ENCODE results near the gene UTP18. TPM values are rescaled to one million over a fixed set of nuclear protein-coding genes. Genes with fewer than 3 reads are reported as not detected.
"Not testable (repeated sequence)": the region's sequence is repeated elsewhere in the genome, so short reads cannot be mapped to it uniquely, and the experiment has no call there.

The UTP18 gene
- total and polyA plus RNA-seq, 7 donors = 17.4 to 27.9 (median 20.4) TPM

DNA sequence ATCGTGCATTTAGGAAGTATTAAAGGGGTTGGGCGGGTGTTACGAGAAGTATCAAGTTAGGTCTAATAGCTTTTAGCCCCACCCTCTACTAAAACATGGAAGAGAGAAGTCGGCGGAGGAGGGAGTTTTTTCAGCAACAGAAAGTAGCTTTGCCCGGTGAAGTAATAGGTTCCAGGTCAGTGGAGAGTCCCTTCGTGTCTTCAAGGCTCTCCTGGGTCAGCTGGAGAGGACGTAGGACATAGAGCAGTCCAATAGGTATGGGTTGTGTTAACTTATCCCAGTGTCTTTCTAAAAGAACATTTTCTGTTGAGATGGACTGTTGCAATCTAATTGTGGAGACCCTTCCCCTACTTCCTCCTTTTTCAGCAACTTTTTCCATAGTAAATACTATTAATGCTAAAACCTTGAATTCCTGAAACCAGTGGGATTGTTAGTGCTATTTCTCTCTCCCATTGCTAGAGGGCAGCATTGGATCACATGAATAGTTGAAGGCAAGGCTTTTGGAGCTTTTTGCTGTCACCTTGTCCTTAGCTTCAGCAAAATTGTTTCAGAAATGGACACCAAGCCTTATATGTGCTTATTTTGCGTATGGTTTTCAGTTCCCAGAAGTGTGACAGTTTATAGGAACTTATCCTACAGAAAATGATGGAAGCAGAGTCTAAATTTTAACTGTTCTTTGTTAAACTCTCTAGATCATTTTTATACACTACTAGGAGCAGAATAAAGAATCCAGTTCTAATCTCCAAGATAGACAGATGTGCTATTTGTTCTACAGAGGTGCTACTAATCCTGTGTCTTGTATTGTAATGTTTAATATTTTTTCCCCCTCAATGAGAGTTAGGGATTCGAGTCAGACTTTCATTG is 38.4 kb downstream of the UTP18 start:
- Histone ChIP-seq H3K4me3 (no peak overlapping the region), H3K27ac (no peak overlapping the region), H3K4me1 (no peaks in the 10 kb centered on the region), H3K36me3 (peaks cover 0 to 26% (median 0%) of the 10 kb centered on the region in 4 donors), H3K9me3 (no peaks in the 10 kb centered on the region), H3K27me3 (no peaks in the 10 kb centered on the region)
- intact Hi-C loops (cut with DNase I) = no loop called here
- no peak for TF ChIP-seq POLR2AphosphoS5 (IDR thresholded peaks at IDR 0.05)
- TF ChIP-seq POLR2A (IDR thresholded peaks at IDR 0.05) = no peak
- TF ChIP-seq, protein P1, sequence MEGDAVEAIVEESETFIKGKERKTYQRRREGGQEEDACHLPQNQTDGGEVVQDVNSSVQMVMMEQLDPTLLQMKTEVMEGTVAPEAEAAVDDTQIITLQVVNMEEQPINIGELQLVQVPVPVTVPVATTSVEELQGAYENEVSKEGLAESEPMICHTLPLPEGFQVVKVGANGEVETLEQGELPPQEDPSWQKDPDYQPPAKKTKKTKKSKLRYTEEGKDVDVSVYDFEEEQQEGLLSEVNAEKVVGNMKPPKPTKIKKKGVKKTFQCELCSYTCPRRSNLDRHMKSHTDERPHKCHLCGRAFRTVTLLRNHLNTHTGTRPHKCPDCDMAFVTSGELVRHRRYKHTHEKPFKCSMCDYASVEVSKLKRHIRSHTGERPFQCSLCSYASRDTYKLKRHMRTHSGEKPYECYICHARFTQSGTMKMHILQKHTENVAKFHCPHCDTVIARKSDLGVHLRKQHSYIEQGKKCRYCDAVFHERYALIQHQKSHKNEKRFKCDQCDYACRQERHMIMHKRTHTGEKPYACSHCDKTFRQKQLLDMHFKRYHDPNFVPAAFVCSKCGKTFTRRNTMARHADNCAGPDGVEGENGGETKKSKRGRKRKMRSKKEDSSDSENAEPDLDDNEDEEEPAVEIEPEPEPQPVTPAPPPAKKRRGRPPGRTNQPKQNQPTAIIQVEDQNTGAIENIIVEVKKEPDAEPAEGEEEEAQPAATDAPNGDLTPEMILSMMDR (IDR thresholded peaks at IDR 0.05) = peak in 3 of 4 experiments; percentile 23 to 39 (median 25)
- no peak for TF ChIP-seq EP300 (IDR thresholded peaks at IDR 0.05)
- no peak for DNase-seq
- 52 to 76% methylated on average over 10 of the region's 10 CpGs for WGBS, 2 donors

DNA sequence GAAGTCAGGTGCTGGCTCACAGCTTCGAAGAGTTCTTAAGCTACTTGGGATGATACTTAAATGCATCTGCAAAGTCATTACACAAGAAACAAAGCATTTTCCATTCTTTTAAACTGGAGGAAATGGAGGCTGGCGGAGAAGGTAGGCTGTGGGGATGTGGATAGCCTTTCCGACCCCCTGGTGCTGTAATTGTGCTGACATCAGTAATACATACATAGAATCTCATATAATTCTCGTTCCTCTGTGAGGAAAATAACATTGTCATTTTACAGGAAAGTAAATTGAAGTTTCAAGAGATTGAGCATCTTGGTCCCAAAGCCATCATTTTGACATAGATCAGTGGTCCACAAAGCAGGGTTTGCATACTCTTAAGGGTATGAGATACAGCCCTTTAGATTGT is 39.5 kb downstream of the UTP18 start:
- TF ChIP-seq EP300 (IDR thresholded peaks at IDR 0.05) = no peak
- WGBS, 2 donors = 92 to 94% methylated on average over 4 of the region's 4 CpGs
- Histone ChIP-seq H3K36me3 (peaks cover 0 to 19% (median 0%) of the 10 kb centered on the region in 4 donors), H3K27ac (no peak overlapping the region), H3K27me3 (no peaks in the 10 kb centered on the region), H3K4me3 (no peak overlapping the region), H3K4me1 (no peaks in the 10 kb centered on the region), H3K9me3 (no peaks in the 10 kb centered on the region)
- intact Hi-C loops (cut with DNase I) = no loop called here
- no peak for DNase-seq

DNA sequence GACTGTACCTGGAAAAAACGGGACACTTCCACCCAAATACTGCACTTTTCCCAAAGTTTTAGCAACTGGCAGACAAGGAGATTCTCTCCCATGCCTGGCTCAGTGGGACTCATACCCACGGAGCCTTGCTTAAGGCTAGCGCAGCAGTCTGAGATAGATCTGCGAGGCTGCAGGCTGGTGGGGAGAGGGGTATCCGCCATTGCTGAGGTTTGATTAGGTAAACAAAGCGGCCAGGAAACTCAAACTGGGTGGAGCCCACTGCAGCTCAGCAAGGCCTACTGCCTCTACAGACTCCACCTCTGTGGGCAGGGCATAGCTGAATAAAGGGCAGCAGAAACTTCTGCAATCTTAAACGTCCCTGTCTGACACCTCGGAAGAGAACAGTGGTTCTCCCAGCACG is 44.8 kb downstream of the UTP18 start:
- no peaks in the 10 kb centered on the region for H3K9me3 ChIP-seq
- H3K36me3 ChIP-seq = no peaks in the 10 kb centered on the region
- intact Hi-C loops (cut with DNase I) = no loop called here
- H3K4me1 ChIP-seq = no peaks in the 10 kb centered on the region
- WGBS, 2 donors = 94% methylated on average over 9 of the region's 9 CpGs
- no peak for DNase-seq
- no peak overlapping the region for H3K27ac ChIP-seq
- no peak overlapping the region for H3K4me3 ChIP-seq
- no peaks in the 10 kb centered on the region for H3K27me3 ChIP-seq
- TF ChIP-seq POLR2AphosphoS5 (IDR thresholded peaks at IDR 0.05) (no peak), EP300 (IDR thresholded peaks at IDR 0.05) (no peak), POLR2A (IDR thresholded peaks at IDR 0.05) (no peak)
- TF ChIP-seq, protein P1 (IDR thresholded peaks at IDR 0.05) = no peak

DNA sequence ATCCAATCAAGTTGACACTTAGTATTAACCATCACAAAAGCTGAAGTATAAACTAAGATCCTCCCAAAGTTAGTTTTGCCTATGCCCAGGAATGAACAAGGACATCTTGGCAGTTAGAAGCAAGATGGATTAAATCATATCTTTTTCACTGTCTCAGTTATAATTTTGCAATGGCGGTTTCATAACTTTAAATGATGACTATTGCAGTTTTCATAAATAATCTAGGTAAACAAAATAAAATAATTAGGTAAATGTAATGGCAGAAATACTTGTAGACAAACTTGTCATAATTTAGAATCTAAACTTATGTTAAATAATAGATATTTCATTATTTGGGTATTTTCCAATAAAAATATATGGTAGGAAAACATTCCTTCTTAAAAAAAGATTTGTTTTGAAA is 51.7 kb downstream of the UTP18 start:
- H3K27ac ChIP-seq; H3K27me3 ChIP-seq; intact Hi-C loops (cut with DNase I); DNase-seq; H3K9me3 ChIP-seq; H3K4me1 ChIP-seq; H3K4me3 ChIP-seq; H3K36me3 ChIP-seq: not testable (repeated sequence)
- WGBS, 2 donors = 68 to 89% methylated on average over 1 of the region's 1 CpG

DNA sequence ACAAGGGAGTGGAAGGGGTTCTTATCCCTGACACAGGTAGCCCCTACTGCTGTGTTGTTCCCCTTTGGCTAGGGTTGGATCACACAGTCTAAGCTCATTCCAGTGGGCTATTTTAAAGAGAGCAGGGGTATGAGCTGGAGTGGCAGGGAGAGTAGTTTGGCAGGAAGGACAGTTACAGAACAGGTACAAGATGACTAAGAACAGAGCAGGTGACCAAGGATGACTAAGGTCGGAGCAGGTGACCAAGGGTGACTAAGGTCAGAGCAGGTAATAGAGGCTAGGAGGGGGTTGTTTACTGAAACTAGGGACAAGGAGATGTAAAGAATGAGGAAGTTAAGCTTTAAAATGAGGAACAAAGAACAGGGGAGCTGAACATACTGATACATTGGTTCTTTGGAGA is 58.8 kb downstream of the UTP18 start:
- H3K9me3 ChIP-seq = peaks cover 0 to 5% (median 2%) of the 10 kb centered on the region in 4 donors
- no peaks in the 10 kb centered on the region for H3K4me1 ChIP-seq
- DNase-seq = no peak
- TF ChIP-seq POLR2A (IDR thresholded peaks at IDR 0.05) (no peak), POLR2AphosphoS5 (IDR thresholded peaks at IDR 0.05) (no peak), EP300 (IDR thresholded peaks at IDR 0.05) (no peak)
- TF ChIP-seq, protein P1 (IDR thresholded peaks at IDR 0.05) = no peak
- 68 to 90% methylated on average over 1 of the region's 1 CpG for WGBS, 2 donors
- H3K36me3 ChIP-seq = no peaks in the 10 kb centered on the region
- H3K4me3 ChIP-seq = no peak overlapping the region
- intact Hi-C loops (cut with DNase I) = no loop called here
- no peaks in the 10 kb centered on the region for H3K27me3 ChIP-seq
- H3K27ac ChIP-seq = no peak overlapping the region

Data from sigmoid colon (tissue), 7 donors.